H9 (cell line): ENCODE measurements around the gene EEF1A2. TPM values are rescaled to one million over a fixed set of nuclear protein-coding genes. Genes with fewer than 3 reads are reported as not detected.

Source experiments
- DNase-seq: peaks from one replicate; pipeline ENCODE4 v3.0.0-alpha.2; 2017
- H2AFZ ChIP-seq: one replicate; pipeline ENCODE4 v1.6.1; 2013; ENCODE audit warnings: mild to moderate bottlenecking, low read length, control low read depth, moderate library complexity
- H2AK5ac ChIP-seq: 2 replicates; pipeline ENCODE4 v1.6.1; 2013; ENCODE audit warnings: low read length, control low read depth, mixed read lengths; ENCODE audit not compliant: insufficient read length
- H2BK120ac ChIP-seq: one replicate; pipeline ENCODE4 v1.6.1; 2013; ENCODE audit warnings: low read depth, mild to moderate bottlenecking, low read length, control low read depth, inconsistent platforms; ENCODE audit not compliant: poor library complexity, severe bottlenecking
- H2BK12ac ChIP-seq: 2 replicates; pipeline ENCODE4 v1.6.1; 2013; ENCODE audit warnings: low read length, control low read depth, mixed read lengths, low read depth; ENCODE audit not compliant: insufficient read length
- H2BK15ac ChIP-seq: 2 replicates; pipeline ENCODE4 v1.6.1; 2013; ENCODE audit warnings: low read depth, low read length, control low read depth
- H2BK20ac ChIP-seq: one replicate; pipeline ENCODE4 v1.6.1; 2013; ENCODE audit warnings: low read depth, mild to moderate bottlenecking, low read length, control low read depth, inconsistent platforms; ENCODE audit not compliant: poor library complexity, severe bottlenecking
- H2BK5ac ChIP-seq: 2 replicates; pipeline ENCODE4 v1.6.1; 2013; ENCODE audit warnings: low read length, control low read depth, mixed read lengths; ENCODE audit not compliant: insufficient read length
- H3K14ac ChIP-seq: 2 replicates; pipeline ENCODE4 v1.6.1; 2013; ENCODE audit warnings: low read length, control low read depth; ENCODE audit not compliant: insufficient read depth
- H3K18ac ChIP-seq: 2 replicates; pipeline ENCODE4 v1.6.1; 2013; ENCODE audit warnings: low read depth, mild to moderate bottlenecking, mixed read lengths, low read length, control low read depth; ENCODE audit not compliant: insufficient read length
- H3K23ac ChIP-seq: 2 replicates; pipeline ENCODE4 v1.6.1; 2013; ENCODE audit warnings: low read length, control low read depth, mixed read lengths, low read depth; ENCODE audit not compliant: insufficient read length
- H3K23me2 ChIP-seq: 2 replicates; pipeline ENCODE4 v1.6.1; 2013; ENCODE audit warnings: low read depth, mild to moderate bottlenecking, mixed read lengths, low read length, control low read depth; ENCODE audit not compliant: insufficient read length, poor library complexity, severe bottlenecking
- H3K27ac ChIP-seq: 2 replicates; pipeline ENCODE4 v1.5.1; 2013; ENCODE audit warnings: low read length, control low read depth, mixed read lengths, low read depth; ENCODE audit not compliant: insufficient read length
- H3K27me3 ChIP-seq: 2 replicates; pipeline ENCODE4 v1.6.1; 2013; ENCODE audit warnings: low read length, control low read depth, inconsistent platforms; ENCODE audit not compliant: insufficient read depth
- H3K4ac ChIP-seq: 2 replicates; pipeline ENCODE4 v1.6.1; 2013; ENCODE audit warnings: low read depth, mild to moderate bottlenecking, control low read depth, inconsistent platforms, low read length, moderate library complexity
- H3K4me1 ChIP-seq: 2 replicates; pipeline ENCODE4 v1.6.1; 2013; ENCODE audit warnings: low read length, control low read depth, inconsistent platforms; ENCODE audit not compliant: insufficient read depth
- H3K4me2 ChIP-seq: 2 replicates; pipeline ENCODE4 v1.6.1; 2013; ENCODE audit warnings: low read length, control low read depth, mixed read lengths; ENCODE audit not compliant: insufficient read length, insufficient read depth
- H3K56ac ChIP-seq: 2 replicates; pipeline ENCODE4 v1.6.1; 2013; ENCODE audit warnings: low read depth, mild to moderate bottlenecking, mixed read lengths, low read length, control low read depth; ENCODE audit not compliant: insufficient read length
- H3K79me1 ChIP-seq: 2 replicates; pipeline ENCODE4 v1.6.1; 2013; ENCODE audit warnings: low read depth, mild to moderate bottlenecking, moderate library complexity, low read length, control low read depth, inconsistent platforms; ENCODE audit not compliant: insufficient read depth, poor library complexity, severe bottlenecking
- H3K79me2 ChIP-seq: 2 replicates; pipeline ENCODE4 v1.6.1; 2013; ENCODE audit warnings: low read length, control low read depth, inconsistent platforms; ENCODE audit not compliant: insufficient read depth
- H3K9ac ChIP-seq: 2 replicates; pipeline ENCODE4 v1.6.1; 2013; ENCODE audit warnings: low read length, control low read depth, mixed read lengths; ENCODE audit not compliant: insufficient read length; ENCODE audit errors: extremely low read depth
- H3K9me3 ChIP-seq: one replicate; pipeline ENCODE4 v1.6.1; 2013; ENCODE audit warnings: low read depth, low read length, inconsistent platforms; ENCODE audit not compliant: control insufficient read depth
- H3T11ph ChIP-seq: one replicate; pipeline ENCODE4 v1.6.1; 2013; ENCODE audit warnings: mild to moderate bottlenecking, low read length, control low read depth, inconsistent platforms
- H4K20me1 ChIP-seq: one replicate; pipeline ENCODE4 v1.6.1; 2013; ENCODE audit not compliant: control insufficient read depth, insufficient read length, insufficient read depth
- H4K5ac ChIP-seq: 2 replicates; pipeline ENCODE4 v1.6.1; 2013; ENCODE audit warnings: low read depth, mild to moderate bottlenecking, mixed read lengths, low read length, control low read depth; ENCODE audit not compliant: insufficient read length
- H4K8ac ChIP-seq: replicated peaks from 2 replicates; pipeline ENCODE4 v1.6.1; 2013; ENCODE audit warnings: low read length, control low read depth, mixed read lengths, low read depth; ENCODE audit not compliant: insufficient read length
- H4K91ac ChIP-seq: 2 replicates; pipeline ENCODE4 v1.6.1; 2013; ENCODE audit warnings: low read depth, mild to moderate bottlenecking, moderate library complexity, mixed read lengths, low read length, control low read depth; ENCODE audit not compliant: insufficient read length
- H3K27ac Mint-ChIP-seq, 3 experiments: 2 replicates in 2 of 3; 3 replicates in 1 of 3; pipeline ENCODE4 v1.8.0; 2020 to 2021; ENCODE audit warnings: mixed read lengths in 3 of 3, mild to moderate bottlenecking in 1 of 3, moderate library complexity in 1 of 3
- H3K27me3 Mint-ChIP-seq: 2 replicates; pipeline ENCODE4 v1.8.0; 2021; ENCODE audit warnings: low read depth, mild to moderate bottlenecking, moderate library complexity, mixed read lengths
- H3K36me3 Mint-ChIP-seq, 3 experiments: 2 replicates in 2 of 3; 3 replicates in 1 of 3; pipeline ENCODE4 v1.8.0; 2020 to 2021; ENCODE audit warnings: low read depth in 3 of 3, mixed read lengths in 3 of 3; ENCODE audit not compliant: insufficient read depth in 1 of 3
- H3K4me1 Mint-ChIP-seq, 2 experiments: 2 replicates each; pipeline ENCODE4 v1.8.0; 2020; ENCODE audit warnings: mixed read lengths in 2 of 2
- H3K4me3 Mint-ChIP-seq, 2 experiments: 2 replicates in 1 of 2; 3 replicates in 1 of 2; pipeline ENCODE4 v1.8.0; 2020 to 2021; ENCODE audit warnings: mild to moderate bottlenecking in 2 of 2, mixed read lengths in 2 of 2, moderate library complexity in 1 of 2
- H3K9me3 Mint-ChIP-seq, 2 experiments: 2 replicates in 1 of 2; 3 replicates in 1 of 2; pipeline ENCODE4 v1.8.0; 2020; ENCODE audit warnings: mild to moderate bottlenecking in 2 of 2, mixed read lengths in 2 of 2, moderate library complexity in 1 of 2
- CTCF ChIP-seq: fragments of 200-600 bp; sonication (generic); conservative IDR thresholded peaks from 3 replicates; pipeline ENCODE4 v1.8.0; 2021; ENCODE audit warnings: antibody characterized with exemption, mild to moderate bottlenecking
- WGBS: extraction: QIAGEN DNeasy Blood & Tissue Kit; methylation state at CpG from one replicate; pipeline ENCODE4 v1.1.7; 2013; ENCODE audit warnings: missing lambda C conversion rate, low lambda C conversion rate, mixed read lengths; ENCODE audit not compliant: insufficient read length; ENCODE audit errors: extremely low coverage; 5-methylcytosine and 5-hydroxymethylcytosine counted together
- total RNA-seq: library from RNA; stranded (reverse); gene quantifications from 2 replicates; pipeline ENCODE4 v1.2.1, GENCODE V29; 2021

Gene EEF1A2
- total RNA-seq, 1 experiment from 2014 or later = 27.4 TPM

DNA sequence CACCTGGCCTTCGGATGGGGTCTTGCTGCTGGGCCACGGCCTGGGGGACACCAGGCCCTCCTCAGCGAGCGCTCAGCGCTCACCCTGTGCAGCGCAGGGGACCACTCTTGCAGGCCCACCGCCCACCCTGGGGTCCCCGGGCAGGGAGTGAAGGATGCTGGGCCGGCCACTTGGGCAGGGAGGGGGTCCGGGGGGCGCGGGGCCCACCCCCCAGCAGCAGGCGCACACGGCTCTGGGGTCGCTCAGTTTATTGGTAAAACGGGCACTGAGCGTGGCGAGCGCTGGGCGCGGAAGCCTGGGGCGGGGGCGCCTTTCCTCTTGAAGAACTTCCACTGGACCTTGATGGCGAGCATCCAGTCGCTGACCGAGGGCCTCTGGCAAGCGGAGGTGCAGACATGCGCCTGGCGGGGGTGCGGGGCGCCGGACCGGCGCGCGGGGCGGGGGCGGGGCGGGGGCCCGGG, 11.1 kb downstream of the EEF1A2 start:
- no peak overlapping the region for H2BK120ac ChIP-seq
- H3K27me3 ChIP-seq = no peaks in the 10 kb centered on the region; the same call in 1 of the 2 replicates
- no peak overlapping the region for H2BK15ac ChIP-seq
- DNase-seq = no peak
- H3K23me2 ChIP-seq = no peaks in the 10 kb centered on the region
- Mint-ChIP-seq H3K27ac (no peak overlapping the region), H3K27me3 (peaks cover 51% of the 10 kb centered on the region), H3K4me3 (peak overlapping the region; percentile 44 to 72; a peak in 3 of 5 replicates), H3K9me3 (peaks cover 3 to 15% of the 10 kb centered on the region in 2 experiments), H3K36me3 (peaks cover 12 to 21% (median 17%) of the 10 kb centered on the region in 3 experiments), H3K4me1 (peaks cover 5 to 10% of the 10 kb centered on the region in 2 experiments)
- no peaks in the 10 kb centered on the region for H4K20me1 ChIP-seq
- H3K4me1 ChIP-seq = no peaks in the 10 kb centered on the region
- no peak overlapping the region for H3K18ac ChIP-seq
- TF ChIP-seq CTCF = no peak
- no peak overlapping the region for H3T11ph ChIP-seq
- no peak overlapping the region for H2BK5ac ChIP-seq
- H2BK20ac ChIP-seq = no peak overlapping the region
- H3K79me1 ChIP-seq = no peaks in the 10 kb centered on the region
- H3K9ac ChIP-seq = no peak overlapping the region
- no peak overlapping the region for H3K56ac ChIP-seq
- H4K5ac ChIP-seq = no peak overlapping the region
- no peak overlapping the region for H3K14ac ChIP-seq
- no peak overlapping the region for H2AFZ ChIP-seq
- no peak overlapping the region for H4K8ac ChIP-seq
- no peak overlapping the region for H3K4ac ChIP-seq
- H3K9me3 ChIP-seq = no peaks in the 10 kb centered on the region
- H4K91ac ChIP-seq = no peak overlapping the region
- no peak overlapping the region for H2BK12ac ChIP-seq
- no peak overlapping the region for H2AK5ac ChIP-seq
- no peak overlapping the region for H3K23ac ChIP-seq
- H3K27ac ChIP-seq = no peak overlapping the region
- WGBS = no CpG with 5 or more reads among the region's 40 CpGs
- no peak overlapping the region for H3K4me2 ChIP-seq
- no peaks in the 10 kb centered on the region for H3K79me2 ChIP-seq
